Measurements from ENCODE around the gene CACNB3. TPM values are rescaled to one million over a fixed set of nuclear protein-coding genes. Genes with fewer than 3 reads are reported as not detected.
"Not testable (repeated sequence)": the region's sequence is repeated elsewhere in the genome, so short reads cannot be mapped to it uniquely, and the experiment has no call there.

The CACNB3 gene
- total RNA-seq, 4 donors from 2014 or later, result 10.2 to 47.0 (median 35.6) TPM

DNA sequence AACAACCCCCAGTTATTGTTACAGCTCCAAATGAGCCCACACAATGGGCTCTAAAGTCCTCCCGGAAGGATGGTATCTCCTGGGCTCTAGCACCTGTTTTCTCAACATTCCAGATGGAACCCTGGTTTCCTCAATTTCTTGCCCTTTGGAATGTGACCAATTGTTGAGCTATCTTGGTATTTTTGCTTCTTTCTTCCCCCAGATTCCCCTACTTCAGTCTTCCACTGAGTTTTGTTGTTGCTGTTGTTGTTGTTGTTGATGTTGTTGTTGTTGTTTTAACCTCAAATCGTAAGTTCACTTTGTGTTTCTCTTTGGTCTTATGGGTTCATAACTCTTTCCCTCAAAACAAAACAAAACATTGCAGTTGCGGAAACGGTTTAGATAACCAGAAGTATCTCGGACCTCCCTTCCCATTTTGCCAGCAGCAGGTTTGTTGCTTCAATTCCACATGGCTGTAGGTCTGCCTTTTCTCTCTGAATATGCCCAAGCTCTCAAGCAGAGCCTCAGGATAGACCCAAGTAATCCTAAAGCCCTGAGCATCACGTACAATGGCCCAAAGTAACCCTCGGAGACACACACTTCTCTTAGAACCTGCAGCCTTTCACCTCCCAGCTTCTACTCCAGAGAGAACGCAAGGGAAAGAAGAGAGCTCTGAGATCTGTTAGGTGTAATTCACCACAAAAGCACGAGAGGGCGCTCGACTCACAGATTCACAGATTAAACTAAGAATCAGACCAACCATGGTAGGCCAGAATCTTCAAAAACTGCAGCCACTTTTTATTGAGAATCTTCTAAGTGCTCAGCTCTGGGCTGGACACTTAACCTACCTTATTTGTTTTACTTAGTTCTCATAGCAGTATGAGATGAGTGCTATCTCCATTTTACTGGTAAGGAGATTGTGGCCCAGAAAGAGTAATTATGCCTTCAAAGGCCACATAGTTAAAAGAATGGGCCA is 34.7 kb downstream of the CACNB3 start:
- peaks cover 0 to 29% (median 5%) of the 10 kb centered on the region in 4 donors for H3K4me1 ChIP-seq
- no peaks in the 10 kb centered on the region for H3K9me3 ChIP-seq
- DNase-seq, result peak; percentile 58 to 97 (median 92)
- peak overlapping the region; percentile 70 to 82 (median 78) for H3K4me3 ChIP-seq
- no peaks in the 10 kb centered on the region for H3K36me3 ChIP-seq
- peak overlapping the region; percentile 79 to 89 (median 84) for H3K27ac ChIP-seq
- no peak for TF ChIP-seq POLR2A (IDR thresholded peaks at IDR 0.05)
- TF ChIP-seq, protein P1, sequence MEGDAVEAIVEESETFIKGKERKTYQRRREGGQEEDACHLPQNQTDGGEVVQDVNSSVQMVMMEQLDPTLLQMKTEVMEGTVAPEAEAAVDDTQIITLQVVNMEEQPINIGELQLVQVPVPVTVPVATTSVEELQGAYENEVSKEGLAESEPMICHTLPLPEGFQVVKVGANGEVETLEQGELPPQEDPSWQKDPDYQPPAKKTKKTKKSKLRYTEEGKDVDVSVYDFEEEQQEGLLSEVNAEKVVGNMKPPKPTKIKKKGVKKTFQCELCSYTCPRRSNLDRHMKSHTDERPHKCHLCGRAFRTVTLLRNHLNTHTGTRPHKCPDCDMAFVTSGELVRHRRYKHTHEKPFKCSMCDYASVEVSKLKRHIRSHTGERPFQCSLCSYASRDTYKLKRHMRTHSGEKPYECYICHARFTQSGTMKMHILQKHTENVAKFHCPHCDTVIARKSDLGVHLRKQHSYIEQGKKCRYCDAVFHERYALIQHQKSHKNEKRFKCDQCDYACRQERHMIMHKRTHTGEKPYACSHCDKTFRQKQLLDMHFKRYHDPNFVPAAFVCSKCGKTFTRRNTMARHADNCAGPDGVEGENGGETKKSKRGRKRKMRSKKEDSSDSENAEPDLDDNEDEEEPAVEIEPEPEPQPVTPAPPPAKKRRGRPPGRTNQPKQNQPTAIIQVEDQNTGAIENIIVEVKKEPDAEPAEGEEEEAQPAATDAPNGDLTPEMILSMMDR (IDR thresholded peaks at IDR 0.05), result peak; percentile 87 to 99 (median 98)
- no peaks in the 10 kb centered on the region for H3K27me3 ChIP-seq

DNA sequence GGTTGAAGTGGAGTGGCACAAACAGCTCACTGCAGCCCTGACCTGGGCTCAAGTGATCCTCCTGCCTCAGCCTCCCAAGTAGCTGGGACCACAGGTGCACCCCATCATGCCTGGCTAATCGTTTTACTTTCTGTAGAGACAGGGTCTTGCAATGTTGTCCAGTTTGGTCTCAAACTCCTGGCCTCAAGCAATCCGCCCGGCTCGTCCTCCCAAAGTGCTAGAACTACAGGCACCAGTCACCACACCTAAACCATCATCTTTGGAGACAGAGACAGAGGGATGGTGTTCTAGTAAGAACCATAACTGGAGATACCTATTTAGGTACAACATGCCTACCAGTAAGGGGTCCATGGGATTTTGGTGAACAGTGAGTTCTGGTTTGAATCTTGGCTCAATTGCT is 36.2 kb downstream of the CACNB3 start:
- no peaks in the 10 kb centered on the region for H3K36me3 ChIP-seq
- H3K9me3 ChIP-seq, result no peaks in the 10 kb centered on the region
- peaks cover 0 to 25% (median 5%) of the 10 kb centered on the region in 4 donors for H3K4me1 ChIP-seq
- no peaks in the 10 kb centered on the region for H3K27me3 ChIP-seq
- no peak for TF ChIP-seq POLR2A (IDR thresholded peaks at IDR 0.05)
- TF ChIP-seq, protein P1 (IDR thresholded peaks at IDR 0.05), result no peak
- no peak overlapping the region for H3K27ac ChIP-seq
- H3K4me3 ChIP-seq, result no peak overlapping the region
- no peak for DNase-seq

DNA sequence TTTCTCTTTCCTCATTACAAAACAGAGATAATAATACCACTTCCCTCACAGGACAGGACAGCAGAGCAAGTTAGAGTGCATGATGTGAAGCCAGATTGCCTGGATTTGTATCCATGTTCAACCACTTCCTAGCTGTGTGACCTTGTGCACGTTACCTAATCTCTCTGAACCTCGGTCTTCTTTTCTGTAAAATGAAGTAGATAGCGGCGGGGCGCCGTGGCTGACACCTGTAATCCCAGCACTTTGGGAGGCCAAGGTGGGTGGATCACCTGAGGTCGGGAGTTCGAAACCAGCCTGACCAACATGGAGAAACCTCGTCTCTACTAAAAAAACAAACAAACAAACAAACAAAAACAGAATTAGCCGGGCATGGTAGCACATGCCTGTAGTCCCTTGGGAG is 36.6 kb downstream of the CACNB3 start:
- DNase-seq, H3K4me3 ChIP-seq, H3K9me3 ChIP-seq, H3K36me3 ChIP-seq, H3K27me3 ChIP-seq, H3K27ac ChIP-seq: not testable (repeated sequence)
- peaks cover 0 to 21% (median 5%) of the 10 kb centered on the region in 4 donors for H3K4me1 ChIP-seq

- H3K4me3 ChIP-seq, result no peak overlapping the region
- H3K9me3 ChIP-seq, result no peaks in the 10 kb centered on the region
- TF ChIP-seq POLR2A (IDR thresholded peaks at IDR 0.05), result no peak
- TF ChIP-seq, protein P1 (IDR thresholded peaks at IDR 0.05), result no peak
- no peaks in the 10 kb centered on the region for H3K27me3 ChIP-seq
- H3K36me3 ChIP-seq, result no peaks in the 10 kb centered on the region
- H3K4me1 ChIP-seq, result peaks cover 0 to 7% (median 0%) of the 10 kb centered on the region in 4 donors
- DNase-seq, result no peak
- H3K27ac ChIP-seq, result no peak overlapping the region
Observed at GRCh38 chr12:48856379-48856778, 38.1 kb downstream of the CACNB3 start.

- Histone ChIP-seq H3K36me3 (no peaks in the 10 kb centered on the region), H3K4me3 (no peak overlapping the region), H3K9me3 (no peaks in the 10 kb centered on the region), H3K27me3 (no peaks in the 10 kb centered on the region), H3K4me1 (peaks cover 0 to 7% (median 0%) of the 10 kb centered on the region in 4 donors), H3K27ac (no peak overlapping the region)
- DNase-seq, result no peak
- TF ChIP-seq POLR2A (IDR thresholded peaks at IDR 0.05), result no peak
- TF ChIP-seq, protein P1 (IDR thresholded peaks at IDR 0.05), result no peak
Observed at GRCh38 chr12:48857278-48857994, 39.1 kb downstream of the CACNB3 start.

DNA sequence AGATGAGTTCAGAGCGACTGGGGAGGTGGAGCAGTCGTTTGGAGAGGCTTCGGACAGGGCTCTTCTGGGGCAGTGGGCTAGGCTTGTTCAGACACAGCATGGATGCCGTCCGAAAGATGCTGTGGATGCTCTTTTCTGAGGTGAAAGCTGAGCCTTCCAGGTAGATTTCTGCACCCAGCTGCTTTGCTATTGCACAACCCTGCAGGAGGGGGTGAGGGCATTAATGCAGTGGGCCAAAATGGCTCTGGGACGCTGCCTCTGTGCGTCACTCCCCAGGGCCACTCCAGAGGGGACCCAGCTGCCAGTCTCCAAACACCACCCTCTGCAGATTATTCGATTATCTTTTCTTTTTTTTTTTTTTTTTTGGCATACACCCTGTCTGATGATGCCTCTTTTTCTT is 39.7 kb downstream of the CACNB3 start:
- TF ChIP-seq, protein P1 (IDR thresholded peaks at IDR 0.05), result no peak
- TF ChIP-seq POLR2A (IDR thresholded peaks at IDR 0.05), result no peak
- no peaks in the 10 kb centered on the region for H3K27me3 ChIP-seq
- no peak overlapping the region for H3K27ac ChIP-seq
- peaks cover 0 to under 1% (median 0%) of the 10 kb centered on the region in 4 donors for H3K4me1 ChIP-seq
- no peak overlapping the region for H3K4me3 ChIP-seq
- DNase-seq, result no peak
- H3K9me3 ChIP-seq, result no peaks in the 10 kb centered on the region
- H3K36me3 ChIP-seq, result no peaks in the 10 kb centered on the region
